ENCODE data around the gene KPRP. TPM values are rescaled to one million over a fixed set of nuclear protein-coding genes. Genes with fewer than 3 reads are reported as not detected.

Gene KPRP
- total and polyA plus RNA-seq, 2 of the 13 experiments (the other 11 are each of a cell fraction or from before 2014, with no cell fraction given), result not detected

- TF ChIP-seq ZNF543 (CRISPR knock-in tag; IDR thresholded peaks at IDR 0.05), result no peak
- no peak for TF ChIP-seq GLMP (CRISPR knock-in tag; IDR thresholded peaks at IDR 0.05; ENCODE audit: borderline replicate concordance)
- TF ChIP-seq ZSCAN21 (CRISPR knock-in tag; IDR thresholded peaks at IDR 0.05; ENCODE audit: borderline replicate concordance), result no peak
- no peak for TF ChIP-seq ZNF367 (CRISPR knock-in tag; IDR thresholded peaks at IDR 0.05; ENCODE audit: borderline replicate concordance)
- TF ChIP-seq ZNF556 (CRISPR knock-in tag; IDR thresholded peaks at IDR 0.05; ENCODE audit: borderline replicate concordance), result no peak
- TF ChIP-seq ZNF816 (CRISPR knock-in tag; IDR thresholded peaks at IDR 0.05; ENCODE audit: borderline replicate concordance), result no peak
- Histone ChIP-seq H3K79me2 (ENCODE audit: insufficient read depth, low read length) (no peaks in the 10 kb centered on the region), H2AFZ (ENCODE audit: low read length) (no peak overlapping the region), H3K4me2 (ENCODE audit: low read depth, low read length) (no peak overlapping the region), H3K27me3 (ENCODE audit: control insufficient read depth in 1 of 2, insufficient read depth in 2 of 2, low read length in 2 of 2) (no peaks in the 10 kb centered on the region), H4K20me1 (ENCODE audit: insufficient read depth, low read length) (no peaks in the 10 kb centered on the region), H3K36me3 (replicated peaks in 1 of 2; ENCODE audit: control insufficient read depth in 1 of 2, insufficient read depth in 2 of 2, low read length in 2 of 2) (no peaks in the 10 kb centered on the region), H3K9ac (ENCODE audit: insufficient read depth, low read depth, low read length) (no peak overlapping the region), H3K9me3 (ENCODE audit: low read length) (no peaks in the 10 kb centered on the region), H3K4me1 (ENCODE audit: insufficient read depth, low read length) (peaks cover 19% of the 10 kb centered on the region), H3K4me3 (replicated peaks in 1 of 3; ENCODE audit: insufficient read depth in 1 of 3, low read depth in 2 of 3, low read length in 3 of 3) (no peak overlapping the region), H3K27ac (ENCODE audit: extremely low read length, insufficient read depth, low read length) (no peak overlapping the region)
- ChIA-PET CTCF (ENCODE audit: low intra/inter-chr PET ratio, low total read pairs) (no interaction called here), POLR2A (no interaction called here)
- DNase-seq (ENCODE audit: low spot score), result no peak
- no peak for ATAC-seq
- no TSS peak for BruUV-seq (replicated peaks)
- no peak for FAIRE-seq
- in situ Hi-C loops (cut with HindIII; ENCODE audit: extremely low pct_ligation_motif_present, low pct_unique_long_range_greater_than_20kb), result no loop called here
- WGBS (ENCODE audit: low lambda C conversion rate), result 0% methylated on average over 1 of the region's 1 CpG
- intact Hi-C loops (cut with micrococcal nuclease; ENCODE audit: unreplicated experiment), result no loop called here
Observed at GRCh38 chr1:152747831-152748230, 10.0 kb upstream of the KPRP start.

GRCh38 chr1:152752225-152752624 lies 5.6 kb upstream of the KPRP start:
- no peak overlapping the region for H3K4me3 ChIP-seq (replicated peaks in 1 of 3; ENCODE audit: insufficient read depth in 1 of 3, low read depth in 2 of 3, low read length in 3 of 3)
- H3K79me2 ChIP-seq (ENCODE audit: insufficient read depth, low read length), result no peaks in the 10 kb centered on the region
- ChIA-PET CTCF (ENCODE audit: low intra/inter-chr PET ratio, low total read pairs) (no interaction called here), POLR2A (no interaction called here)
- BruUV-seq (replicated peaks), result no TSS peak
- no peak for FAIRE-seq
- WGBS (ENCODE audit: low lambda C conversion rate), result 0% methylated on average over 1 of the region's 1 CpG
- H3K36me3 ChIP-seq (replicated peaks in 1 of 2; ENCODE audit: control insufficient read depth in 1 of 2, insufficient read depth in 2 of 2, low read length in 2 of 2), result no peaks in the 10 kb centered on the region
- peak; percentile 13 for DNase-seq (ENCODE audit: low spot score)
- H3K27me3 ChIP-seq (ENCODE audit: control insufficient read depth in 1 of 2, insufficient read depth in 2 of 2, low read length in 2 of 2), result no peaks in the 10 kb centered on the region
- H3K9ac ChIP-seq (ENCODE audit: insufficient read depth, low read depth, low read length), result no peak overlapping the region
- no peaks in the 10 kb centered on the region for H3K9me3 ChIP-seq (ENCODE audit: low read length)
- no peak overlapping the region for H3K4me2 ChIP-seq (ENCODE audit: low read depth, low read length)
- no peak for ATAC-seq
- H3K4me1 ChIP-seq (ENCODE audit: insufficient read depth, low read length), result no peaks in the 10 kb centered on the region
- 0 out of 2 replicates have a peak, but pooled peaks have one; percentile 19 for TF ChIP-seq TFE3 (CRISPR knock-in tag; IDR thresholded peaks at IDR 0.05)
- no peak for TF ChIP-seq DMAP1 (CRISPR knock-in tag; IDR thresholded peaks at IDR 0.05)
- no peak for TF ChIP-seq KMT2B (CRISPR knock-in tag; IDR thresholded peaks at IDR 0.05)
- no peak for TF ChIP-seq NFIC (IDR thresholded peaks at IDR 0.05; ENCODE audit: low read length)
- TF ChIP-seq ZBTB10 (CRISPR knock-in tag; IDR thresholded peaks at IDR 0.05; ENCODE audit: borderline replicate concordance), result no peak
- no peak for TF ChIP-seq ZSCAN25 (CRISPR knock-in tag; IDR thresholded peaks at IDR 0.05)
- TF ChIP-seq FOSL2 (CRISPR knock-in tag; IDR thresholded peaks at IDR 0.05), result peak; percentile 51; the same call in 1 of the 2 replicates
- TF ChIP-seq SIN3B (IDR thresholded peaks at IDR 0.05; ENCODE audit: low read length), result no peak
- in situ Hi-C loops (cut with HindIII; ENCODE audit: extremely low pct_ligation_motif_present, low pct_unique_long_range_greater_than_20kb), result no loop called here
- intact Hi-C loops (cut with micrococcal nuclease; ENCODE audit: unreplicated experiment), result no loop called here
- H2AFZ ChIP-seq (ENCODE audit: low read length), result no peak overlapping the region
- no peaks in the 10 kb centered on the region for H4K20me1 ChIP-seq (ENCODE audit: insufficient read depth, low read length)
- no peak overlapping the region for H3K27ac ChIP-seq (ENCODE audit: extremely low read length, insufficient read depth, low read length)
